ENCODE data around the gene MTSS2. TPM values are rescaled to one million over a fixed set of nuclear protein-coding genes. Genes with fewer than 3 reads are reported as not detected.

The MTSS2 gene
- total RNA-seq, 1 donor from 2014 or later, result 92.2 TPM

- Mint-ChIP-seq H3K27me3 (no peaks in the 10 kb centered on the region), H3K4me1 (ENCODE audit: unreplicated experiment) (peaks cover 34% of the 10 kb centered on the region), H3K36me3 (no peaks in the 10 kb centered on the region), H3K27ac (no peak overlapping the region), H3K4me3 (no peak overlapping the region), H3K9me3 (no peaks in the 10 kb centered on the region)
- DNase-seq (ENCODE audit: extremely low spot score, unreplicated experiment), result no peak
- TF ChIP-seq CTCF (conservative IDR thresholded peaks at IDR 0.05), result no peak
Measured at GRCh38 chr16:70689035-70689969, 3.4 kb upstream of the MTSS2 start.

GRCh38 chr16:70688246-70688742 lies 2.4 kb upstream of the MTSS2 start:
- Mint-ChIP-seq H3K4me3 (peak overlapping the region; percentile 45), H3K27me3 (no peaks in the 10 kb centered on the region), H3K27ac (peak overlapping the region; percentile 48), H3K9me3 (no peaks in the 10 kb centered on the region), H3K4me1 (ENCODE audit: unreplicated experiment) (peaks cover 33% of the 10 kb centered on the region), H3K36me3 (no peaks in the 10 kb centered on the region)
- DNase-seq (ENCODE audit: extremely low spot score, unreplicated experiment), result no peak
- no peak for TF ChIP-seq CTCF (conservative IDR thresholded peaks at IDR 0.05)

GRCh38 chr16:70687671-70688245 lies 1.9 kb upstream of the MTSS2 start:
- Mint-ChIP-seq H3K36me3 (no peaks in the 10 kb centered on the region), H3K4me1 (ENCODE audit: unreplicated experiment) (peaks cover 32% of the 10 kb centered on the region), H3K27me3 (no peaks in the 10 kb centered on the region), H3K9me3 (no peaks in the 10 kb centered on the region), H3K27ac (peak overlapping the region; percentile 68), H3K4me3 (peak overlapping the region; percentile 85)
- no peak for TF ChIP-seq CTCF (conservative IDR thresholded peaks at IDR 0.05)
- no peak for DNase-seq (ENCODE audit: extremely low spot score, unreplicated experiment)

- Mint-ChIP-seq H3K4me3 (peak overlapping the region; percentile 85), H3K9me3 (no peaks in the 10 kb centered on the region), H3K27ac (peak overlapping the region; percentile 68), H3K36me3 (no peaks in the 10 kb centered on the region), H3K4me1 (ENCODE audit: unreplicated experiment) (peaks cover 37% of the 10 kb centered on the region), H3K27me3 (no peaks in the 10 kb centered on the region)
- no peak for DNase-seq (ENCODE audit: extremely low spot score, unreplicated experiment)
- no peak for TF ChIP-seq CTCF (conservative IDR thresholded peaks at IDR 0.05)
Measured at GRCh38 chr16:70687102-70687511, 1.3 kb upstream of the MTSS2 start.

- Mint-ChIP-seq H3K27ac (peak overlapping the region; percentile 68), H3K4me1 (ENCODE audit: unreplicated experiment) (peaks cover 37% of the 10 kb centered on the region), H3K27me3 (no peaks in the 10 kb centered on the region), H3K4me3 (peak overlapping the region; percentile 85), H3K9me3 (no peaks in the 10 kb centered on the region), H3K36me3 (no peaks in the 10 kb centered on the region)
- TF ChIP-seq CTCF (conservative IDR thresholded peaks at IDR 0.05), result peak; percentile 57
- DNase-seq (ENCODE audit: extremely low spot score, unreplicated experiment), result no peak
Measured at GRCh38 chr16:70686376-70687101, 686 bp upstream of the MTSS2 start.
